Measurements from ENCODE around the gene ADAM12.

GRCh38 chr10:126169899-126170298, 218.4 kb downstream of the ADAM12 start:
- no peak for TF ChIP-seq ARNT (IDR thresholded peaks at IDR 0.05)
- no peak for TF ChIP-seq HDGF (IDR thresholded peaks at IDR 0.05; ENCODE audit: borderline replicate concordance)
- no peak for TF ChIP-seq PKNOX1 (IDR thresholded peaks at IDR 0.05)
- no peak for TF ChIP-seq LEF1 (IDR thresholded peaks at IDR 0.05; ENCODE audit: borderline replicate concordance)
- TF ChIP-seq L3MBTL2 (conservative IDR thresholded peaks at IDR 0.05), result no peak
- no peak for TF ChIP-seq SUZ12 (IDR thresholded peaks at IDR 0.05)
- no peak for TF ChIP-seq TARDBP (IDR thresholded peaks at IDR 0.05)
- TF ChIP-seq NFRKB (IDR thresholded peaks at IDR 0.05), result no peak
- TF ChIP-seq FOXM1 (IDR thresholded peaks at IDR 0.05; ENCODE audit: borderline replicate concordance), result no peak
- no peak for TF ChIP-seq BHLHE40 (IDR thresholded peaks at IDR 0.05; ENCODE audit: borderline replicate concordance)
- TF ChIP-seq SP1 (IDR thresholded peaks at IDR 0.05), result no peak
- TF ChIP-seq ELF4 (IDR thresholded peaks at IDR 0.05), result no peak
- no peak for TF ChIP-seq FOXK2 (IDR thresholded peaks at IDR 0.05)
- no peak for TF ChIP-seq FOXA1 (IDR thresholded peaks at IDR 0.05)
